Activated T-helper 9 cell treated with anti-CD3 and anti-CD28 coated beads, Interleukin-2, amount 50 U/mL, for 16 hours (primary cell): ENCODE results near the gene SPP2.

Experiments used
- DNase-seq: peaks from one replicate; pipeline ENCODE4 v3.0.0-alpha.2; 2020; ENCODE audit warnings: low read depth

SPP2 gene

DNA sequence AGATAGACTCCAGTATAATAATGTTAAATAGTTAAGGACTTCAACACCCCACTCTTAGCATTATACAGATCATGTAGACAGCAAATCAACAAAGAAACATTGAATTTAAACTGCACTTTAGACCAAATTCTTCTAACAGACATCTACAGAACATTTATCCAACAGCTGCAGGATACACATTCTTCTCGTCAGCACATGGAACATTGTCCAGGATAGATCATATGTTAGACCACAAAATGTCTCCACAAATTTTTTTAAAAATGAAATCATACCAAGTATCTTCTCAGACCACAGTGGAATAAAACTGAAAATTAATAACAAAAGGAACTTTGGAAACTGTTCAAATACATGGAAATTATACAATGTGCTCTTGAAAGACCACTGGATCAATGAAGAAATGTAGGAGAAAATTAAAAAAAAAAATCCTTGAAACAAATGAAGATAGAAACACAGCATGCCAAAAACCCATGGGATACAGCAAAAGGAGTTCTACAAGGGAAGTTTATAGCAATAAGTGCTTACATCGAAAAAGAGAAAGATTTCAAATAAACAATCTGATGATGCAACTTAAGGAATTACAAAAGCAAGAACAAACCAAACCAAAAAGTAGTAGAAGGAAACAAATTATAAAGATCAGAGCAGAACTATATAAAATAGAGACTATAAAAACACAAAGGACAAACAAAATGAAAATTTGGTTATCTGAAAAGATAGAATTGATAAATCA, 12.3 kb upstream of the SPP2 start:
- no peak for DNase-seq

DNA sequence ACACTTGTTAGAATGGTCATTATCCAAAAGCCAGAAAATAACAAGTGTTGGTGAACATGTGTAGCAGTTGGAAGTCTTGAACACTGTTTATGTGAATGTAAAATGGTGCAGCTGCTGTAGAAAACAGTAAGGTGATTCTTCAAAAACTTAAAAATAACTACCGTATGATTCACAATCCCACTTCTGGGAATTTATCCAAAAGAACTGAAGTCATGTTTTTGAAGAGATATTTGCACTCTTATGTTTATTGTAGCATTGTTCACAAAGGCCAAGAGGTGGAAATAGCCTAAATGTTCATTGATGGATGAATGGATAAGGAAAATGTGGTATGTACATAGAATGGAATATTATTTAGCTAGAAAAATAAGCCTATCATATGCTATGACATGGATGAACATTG, 6.3 kb upstream of the SPP2 start:
- no peak for DNase-seq

DNA sequence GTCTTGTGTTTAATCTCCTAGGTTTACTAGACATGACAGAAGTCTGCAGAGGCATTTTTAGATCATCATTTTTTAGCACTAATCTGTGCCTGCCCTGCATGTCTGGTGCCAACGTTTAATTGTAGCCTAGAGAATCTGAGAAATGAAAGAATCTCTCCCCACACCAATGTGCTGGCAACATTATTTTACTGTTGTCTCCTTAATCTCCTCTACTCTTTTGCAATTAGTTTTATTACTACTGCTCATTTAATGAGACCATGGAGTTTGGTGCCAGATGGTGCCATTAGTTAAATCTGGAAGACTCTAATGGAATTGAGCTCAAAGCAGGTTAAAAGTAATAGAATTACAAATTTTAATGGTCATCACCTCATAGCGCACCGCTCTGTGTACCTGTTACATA, 4.0 kb upstream of the SPP2 start:
- no peak for DNase-seq

DNA sequence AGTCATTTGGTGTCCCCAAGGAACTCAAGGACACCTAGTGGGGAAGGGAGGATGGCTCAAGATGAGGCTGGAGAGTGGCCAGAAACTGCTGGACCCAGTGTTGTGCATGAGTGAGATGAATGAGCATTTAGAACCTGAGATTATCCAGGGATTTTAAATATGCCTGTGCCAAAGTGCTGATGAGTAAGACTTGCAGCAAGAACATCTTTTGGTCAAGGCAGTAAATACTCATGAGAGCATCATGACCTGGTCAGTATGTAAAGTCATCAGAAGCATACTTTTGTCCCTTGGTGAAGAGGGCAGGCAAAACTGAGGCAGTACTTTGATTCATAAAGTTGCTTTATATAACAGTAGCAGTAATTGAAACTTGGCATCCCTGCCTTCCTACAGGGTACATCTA, 3.1 kb upstream of the SPP2 start:
- no peak for DNase-seq

DNA sequence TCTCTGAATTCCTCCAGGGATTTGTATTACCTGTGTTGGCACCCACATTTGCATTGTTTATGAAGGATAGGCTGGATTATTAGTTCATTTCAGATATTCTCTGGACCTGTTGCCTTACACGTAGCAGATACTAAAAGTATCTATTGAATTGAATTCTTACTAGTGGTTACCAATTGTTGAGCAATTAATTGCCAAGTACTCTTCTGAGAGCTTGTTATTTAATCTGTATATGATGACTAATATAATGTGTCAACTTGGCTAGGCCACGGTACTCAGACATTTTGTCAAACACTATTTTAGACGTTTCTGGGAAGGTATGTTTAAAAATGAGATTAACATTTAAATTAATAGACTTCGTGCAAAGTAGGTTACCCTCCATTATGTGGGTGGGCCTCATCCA, 2.5 kb upstream of the SPP2 start:
- no peak for DNase-seq

DNA sequence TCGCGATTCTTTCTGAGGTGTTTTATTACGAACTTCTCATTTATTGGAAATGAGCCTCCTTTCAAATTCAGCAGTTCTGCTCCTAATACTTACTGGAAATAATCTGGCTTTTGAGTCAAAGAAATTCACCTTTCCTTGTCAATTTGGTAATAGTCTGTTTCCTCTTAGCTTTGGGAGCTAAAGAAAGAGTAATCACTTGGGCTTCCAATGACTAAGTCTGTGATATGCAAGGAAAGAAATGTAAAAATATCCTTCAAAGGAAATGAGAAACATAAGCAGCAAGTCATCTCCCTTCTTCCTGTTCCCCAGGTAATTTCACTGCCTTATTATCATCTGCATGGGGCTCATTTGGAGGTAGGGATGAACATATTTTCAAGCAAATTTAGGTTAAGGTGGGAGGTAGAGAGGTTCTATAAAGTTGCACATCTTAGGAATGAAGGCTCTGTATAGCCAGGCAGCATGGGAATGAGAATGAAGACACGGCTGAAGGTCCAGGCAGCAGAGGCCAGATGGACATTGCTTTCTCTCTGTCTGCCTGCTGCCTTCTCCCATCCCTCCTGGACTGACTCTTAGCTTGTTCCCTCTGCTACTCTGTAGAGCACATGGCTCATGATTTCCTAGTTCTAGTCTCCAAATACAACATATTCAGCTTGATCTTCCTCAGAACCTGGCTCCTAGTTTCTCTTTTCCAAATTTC, 1.0 kb downstream of the SPP2 start:
- DNase-seq, result no peak

DNA sequence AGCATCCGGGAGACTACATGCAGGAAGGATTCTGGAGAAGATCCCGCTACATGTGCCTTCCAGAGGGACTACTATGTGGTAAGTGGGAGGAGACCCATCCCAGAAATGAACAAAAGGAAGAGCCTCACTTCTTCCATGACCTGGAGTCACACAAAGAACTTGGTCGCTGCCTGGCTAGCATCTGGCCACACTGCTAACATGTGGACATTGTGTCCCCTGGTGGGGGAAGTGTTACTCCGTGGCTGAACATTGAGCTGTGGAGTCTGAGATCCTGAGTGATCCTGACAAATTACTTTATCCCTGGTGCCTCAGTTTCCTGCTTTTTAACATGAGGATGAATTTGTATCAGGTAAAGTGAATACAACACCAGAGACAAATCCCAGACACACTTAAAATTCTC, 8.4 kb downstream of the SPP2 start:
- DNase-seq, result no peak

DNA sequence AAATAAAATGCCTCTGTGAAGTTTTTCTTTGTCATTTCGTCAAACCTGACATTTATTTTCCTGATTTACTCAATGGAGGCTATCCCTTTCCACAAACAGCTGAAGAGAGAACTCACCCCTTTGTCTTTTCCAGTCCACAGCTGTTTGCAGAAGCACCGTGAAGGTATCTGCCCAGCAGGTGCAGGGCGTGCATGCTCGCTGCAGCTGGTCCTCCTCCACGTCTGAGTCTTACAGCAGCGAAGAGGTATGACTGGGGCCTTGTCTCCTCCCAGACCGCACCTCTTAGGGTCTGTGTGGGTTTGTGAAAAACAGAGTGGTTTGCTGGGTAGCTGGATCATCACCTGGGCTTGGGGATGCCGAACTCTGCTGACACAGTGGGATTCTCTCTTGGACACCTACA, 9.7 kb downstream of the SPP2 start:
- DNase-seq, result no peak

DNA sequence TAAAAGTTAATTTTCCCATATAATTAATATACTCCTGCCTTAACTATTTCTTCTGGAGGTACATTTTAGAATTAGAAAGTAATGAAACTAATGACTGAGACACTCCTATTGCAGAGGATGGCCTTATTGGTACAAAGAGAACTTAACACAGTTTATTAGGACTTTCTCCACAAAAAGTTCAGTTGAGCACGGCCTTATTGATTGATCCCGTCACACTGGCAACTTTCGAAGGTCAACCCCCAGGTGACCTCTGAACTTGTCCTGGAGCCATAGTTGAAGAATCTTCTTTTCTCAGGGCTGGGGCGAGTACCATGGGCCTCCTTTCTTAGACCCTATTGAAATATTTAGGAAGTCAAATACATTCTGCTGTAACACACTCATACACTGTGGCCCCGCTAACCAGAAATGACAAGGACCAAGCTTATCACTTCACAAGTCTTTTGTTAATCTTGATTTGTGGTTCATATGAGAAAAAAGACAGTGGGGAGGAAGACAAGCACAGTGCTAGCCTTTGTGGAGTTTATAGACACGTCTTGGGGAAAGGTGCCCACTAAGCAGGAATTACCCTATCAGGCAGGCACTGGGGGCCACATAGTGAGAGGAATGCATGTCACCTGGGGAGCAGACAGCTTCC, 11.2 kb downstream of the SPP2 start:
- DNase-seq, result no peak

DNA sequence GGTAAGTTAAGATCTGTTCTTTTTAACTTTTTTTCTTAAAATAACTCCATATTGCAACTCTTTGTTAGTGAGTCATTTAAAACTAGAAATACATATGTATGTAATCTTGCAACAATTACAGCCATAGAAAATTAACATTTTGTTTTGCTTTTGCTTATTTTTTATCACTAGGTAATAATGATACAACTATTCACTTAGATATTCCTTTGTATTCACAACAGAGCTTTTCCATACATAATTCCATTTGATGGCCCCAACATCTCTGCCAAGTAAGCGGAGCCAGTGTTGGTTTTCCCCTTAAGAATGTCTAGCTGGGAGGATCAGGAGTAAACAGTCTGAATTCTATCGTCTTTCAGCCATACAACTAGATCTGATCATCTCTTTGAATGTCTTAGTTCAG, 16.1 kb downstream of the SPP2 start:
- no peak for DNase-seq

DNA sequence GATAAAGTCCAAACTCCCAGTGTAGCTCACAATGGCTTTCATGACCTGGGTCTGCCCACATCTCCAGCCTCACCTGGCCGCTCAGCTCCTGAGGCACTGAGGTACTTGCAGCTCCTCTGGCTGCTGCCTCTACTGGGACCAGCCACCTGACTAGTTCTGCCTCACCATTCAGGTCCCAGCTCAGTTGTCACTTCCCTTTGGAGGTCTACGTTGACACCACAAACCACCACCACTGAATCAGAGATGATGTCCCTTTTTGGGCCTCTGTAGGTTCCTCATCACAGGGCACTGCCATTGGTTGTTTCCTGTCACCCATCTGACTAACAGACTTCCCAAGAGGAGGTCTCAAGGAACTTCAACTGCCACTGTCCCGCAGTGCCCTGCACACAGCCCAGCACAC, 21.2 kb downstream of the SPP2 start:
- DNase-seq, result no peak

DNA sequence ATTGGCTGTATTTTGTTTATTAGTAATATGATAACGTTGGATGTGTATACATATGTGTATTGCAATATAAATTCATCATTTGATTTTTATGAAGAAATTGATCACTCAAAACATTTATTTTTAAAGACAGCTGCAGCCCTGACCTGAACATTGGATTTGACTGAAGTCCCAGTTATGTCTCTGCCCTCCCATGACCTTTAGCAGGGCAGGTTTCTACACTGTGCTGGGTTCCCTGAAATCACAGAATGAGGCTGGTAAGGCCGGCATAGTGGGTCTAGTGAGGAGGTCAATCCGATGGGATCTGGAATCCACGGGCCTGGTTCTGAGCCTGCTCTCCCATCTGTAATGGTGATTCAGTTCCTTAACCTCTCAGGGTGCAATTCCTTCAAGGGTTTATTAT, 22.0 kb downstream of the SPP2 start:
- no peak for DNase-seq

DNA sequence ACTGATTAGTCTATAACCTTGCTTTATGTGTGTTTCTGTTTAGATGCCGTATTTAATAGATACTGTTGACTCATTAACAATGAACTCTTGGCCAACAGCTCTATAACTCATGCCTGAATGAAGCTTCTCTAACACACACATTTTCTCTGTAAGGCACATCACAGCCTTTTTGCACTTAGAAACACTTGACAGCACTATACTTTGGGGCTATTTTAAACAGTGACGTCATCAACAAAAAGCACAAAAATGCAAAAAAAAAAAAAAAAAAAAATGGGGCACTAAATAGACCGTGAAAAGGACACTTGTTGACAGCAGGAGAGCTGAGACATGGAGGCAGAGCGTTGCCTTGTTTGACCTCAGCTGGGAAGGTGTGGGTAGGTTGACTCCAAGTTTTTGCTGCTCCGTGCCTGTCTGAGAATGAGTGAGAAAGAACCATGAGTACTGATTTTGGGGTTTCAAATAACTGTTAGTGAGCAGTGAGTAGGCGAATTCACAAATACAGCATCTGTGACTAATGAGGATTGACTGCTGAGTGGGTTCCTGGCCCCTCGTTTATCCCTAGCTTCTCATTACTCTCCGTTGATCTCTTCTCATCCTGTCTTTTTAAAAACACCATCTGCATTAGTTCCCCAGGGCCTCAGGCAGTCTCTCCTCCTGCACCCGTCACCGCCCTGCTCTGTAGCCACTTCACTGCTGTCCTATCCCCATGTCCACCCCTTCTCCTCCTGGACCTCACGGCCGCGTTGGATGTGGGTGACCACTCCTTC, 24.4 kb downstream of the SPP2 start:
- no peak for DNase-seq

DNA sequence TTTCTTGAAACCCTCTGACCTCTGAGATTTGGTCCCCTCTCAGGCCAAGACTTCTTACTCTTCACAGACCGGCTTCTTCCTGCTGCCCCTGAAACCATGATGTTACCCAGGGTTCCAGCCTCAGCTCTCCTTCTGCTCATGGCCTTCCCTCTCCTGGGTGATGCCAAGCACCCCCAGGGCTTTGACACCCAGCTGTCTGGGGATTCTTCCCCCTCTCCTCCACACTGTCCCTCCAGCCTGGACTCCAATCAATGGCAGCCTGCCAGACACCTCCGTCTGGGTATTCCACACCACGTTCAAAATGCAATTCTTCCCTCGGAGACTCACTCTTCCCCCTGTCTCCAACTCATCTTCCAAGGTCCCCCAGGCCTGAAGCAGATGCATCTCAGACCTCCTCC, 25.0 kb downstream of the SPP2 start:
- DNase-seq, result no peak

DNA sequence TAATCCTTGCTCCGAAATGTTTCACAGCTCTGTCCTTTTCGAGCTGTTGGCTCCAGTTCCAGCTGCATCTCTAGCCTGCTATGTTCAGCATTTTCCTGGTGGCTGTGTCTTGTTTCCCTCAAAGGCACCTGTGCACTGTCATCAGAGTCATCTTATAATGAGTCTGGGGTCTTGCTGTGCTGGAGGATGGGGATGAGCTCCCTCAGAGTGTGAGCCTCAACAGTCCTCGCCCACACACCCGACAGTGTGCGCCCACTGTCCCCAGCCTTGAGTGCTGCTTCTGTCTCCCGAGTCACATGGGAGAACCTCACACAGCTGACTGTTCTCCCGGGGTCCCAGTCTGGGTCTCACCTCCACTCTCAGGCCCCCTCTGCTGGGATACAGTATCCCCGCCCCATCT, 25.4 kb downstream of the SPP2 start:
- DNase-seq, result no peak

DNA sequence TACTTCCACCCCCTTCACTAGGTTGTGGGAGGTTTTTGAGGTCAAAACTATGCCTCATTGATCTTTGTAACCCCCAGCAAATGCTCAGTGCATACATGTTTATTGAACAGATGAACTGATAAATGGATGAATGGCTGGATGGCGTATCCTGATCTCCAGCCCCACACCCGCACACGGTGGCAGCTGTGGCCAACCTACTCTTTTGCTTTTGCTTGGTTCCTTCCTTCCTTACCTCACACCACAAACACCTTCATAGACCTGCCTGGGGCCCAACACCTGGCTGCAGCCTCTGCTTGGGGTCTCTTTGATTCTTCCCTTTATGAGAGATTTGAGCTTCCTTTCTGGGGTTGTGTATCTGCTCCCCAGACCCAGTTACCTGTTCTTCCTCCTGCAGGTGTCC, 25.9 kb downstream of the SPP2 start:
- no peak for DNase-seq

DNA sequence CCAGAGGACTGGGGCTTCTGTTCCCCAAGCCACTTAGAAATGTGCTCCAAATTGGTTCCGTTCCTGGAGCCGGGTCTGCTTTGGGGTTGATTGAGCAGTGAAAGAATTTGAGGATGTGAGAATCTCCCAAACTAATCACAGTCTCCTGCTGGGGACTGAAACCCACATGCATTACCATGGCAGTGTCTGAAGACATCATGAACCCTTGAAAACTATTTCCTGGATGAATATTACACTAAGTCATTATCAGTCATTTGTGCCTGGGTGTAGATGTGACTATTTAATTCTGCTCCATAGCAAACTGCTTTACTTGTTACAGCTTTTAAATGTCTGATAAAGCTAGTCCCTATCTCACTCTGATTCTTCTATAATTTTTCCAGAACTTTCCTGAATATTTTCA, 27.6 kb downstream of the SPP2 start:
- DNase-seq, result no peak

DNA sequence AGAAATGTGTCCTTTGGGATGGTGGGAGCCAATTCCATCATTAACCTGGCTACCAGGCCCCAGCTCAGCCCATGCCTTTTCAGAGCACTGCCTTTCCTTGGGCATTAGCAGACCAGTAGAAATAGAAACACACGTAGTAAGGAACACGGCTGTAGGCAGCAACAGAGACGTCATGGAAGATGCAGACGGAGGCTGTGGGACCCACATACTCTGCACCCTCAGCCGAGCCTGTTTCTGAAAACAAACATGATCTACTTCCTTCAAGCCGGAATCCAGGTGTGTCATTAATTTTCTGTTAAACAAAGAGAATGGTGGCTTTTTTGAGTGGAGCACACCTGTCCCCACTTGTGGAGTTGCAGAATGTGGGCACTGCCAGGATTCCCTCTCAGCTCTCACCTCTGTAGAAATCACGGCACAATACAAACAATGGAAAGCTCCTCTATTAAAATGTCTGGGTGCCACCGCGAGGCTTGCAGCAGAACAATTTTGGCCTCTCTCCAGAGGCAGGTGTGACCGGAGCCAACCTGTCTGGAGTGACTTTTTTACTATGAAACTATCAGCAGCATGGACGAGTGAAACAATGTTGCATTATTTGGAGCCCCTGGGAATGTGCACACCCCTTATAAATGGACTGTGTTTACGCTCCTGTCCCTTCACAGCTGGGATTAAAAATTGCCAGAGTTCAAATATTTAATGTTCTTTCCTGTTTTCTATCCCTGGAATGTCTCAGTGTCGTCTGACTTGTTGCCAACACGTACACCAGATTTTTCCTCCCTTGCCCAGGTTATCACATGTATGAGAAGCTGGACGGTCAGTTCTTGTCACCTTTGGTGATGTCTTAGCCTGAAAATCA, 31.7 kb downstream of the SPP2 start:
- no peak for DNase-seq

DNA sequence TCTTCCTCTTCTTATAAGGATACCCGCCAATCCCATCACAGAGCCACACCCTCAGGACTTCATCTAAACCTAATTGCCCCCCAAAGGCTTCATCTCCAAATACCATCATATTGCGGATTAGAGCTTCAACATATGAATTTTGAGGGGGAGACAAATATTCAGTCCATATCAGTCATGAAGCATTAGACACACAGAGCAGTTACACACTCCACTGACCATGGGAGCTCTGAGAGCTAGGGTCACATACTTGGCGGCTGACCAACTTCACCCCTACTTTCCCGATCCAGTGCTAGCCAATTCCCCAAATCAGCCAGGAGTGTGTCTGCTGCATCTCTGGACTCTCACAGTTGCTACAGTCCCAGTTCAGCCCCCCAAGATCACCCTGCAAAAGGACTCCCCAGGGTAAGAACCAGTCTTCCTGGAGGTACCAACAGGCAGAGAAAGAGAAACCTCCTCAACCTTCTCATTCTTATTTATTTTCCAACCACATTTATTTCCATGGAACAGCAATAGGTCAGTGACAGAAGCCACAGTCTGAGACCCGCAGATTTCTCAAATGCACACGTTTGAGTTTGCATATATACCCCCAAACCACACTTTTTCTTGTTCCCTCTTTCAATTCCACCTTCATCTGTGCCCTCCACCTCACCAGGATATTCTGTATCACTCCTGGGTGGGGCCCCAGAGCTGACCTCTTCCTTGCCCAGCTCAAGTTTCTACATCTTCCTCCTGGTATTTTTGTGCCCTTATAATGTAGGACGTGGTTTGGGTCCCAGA, 33.3 kb downstream of the SPP2 start:
- DNase-seq, result no peak

DNA sequence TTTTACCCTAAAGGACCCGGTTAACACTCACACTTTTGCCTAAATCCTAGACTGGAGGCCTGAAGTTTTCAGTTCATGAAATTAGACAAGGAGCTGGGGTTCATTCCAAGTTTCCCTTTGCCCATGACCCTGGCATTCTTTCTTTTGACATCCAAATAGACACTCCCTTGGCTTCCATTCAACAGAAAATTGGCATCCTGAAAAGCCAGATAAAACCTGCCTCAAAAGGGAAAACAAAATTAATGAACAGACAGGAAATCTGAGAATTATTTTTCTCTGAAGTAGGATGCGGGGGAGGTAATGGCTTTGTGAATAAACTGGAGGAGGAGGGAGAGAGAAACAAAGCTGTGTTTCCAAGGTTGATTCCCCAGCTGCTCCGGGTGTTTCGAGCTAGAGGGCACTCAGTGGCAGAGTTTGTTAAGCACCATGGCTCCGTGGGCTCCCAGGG, 41.0 kb downstream of the SPP2 start:
- no peak for DNase-seq

DNA sequence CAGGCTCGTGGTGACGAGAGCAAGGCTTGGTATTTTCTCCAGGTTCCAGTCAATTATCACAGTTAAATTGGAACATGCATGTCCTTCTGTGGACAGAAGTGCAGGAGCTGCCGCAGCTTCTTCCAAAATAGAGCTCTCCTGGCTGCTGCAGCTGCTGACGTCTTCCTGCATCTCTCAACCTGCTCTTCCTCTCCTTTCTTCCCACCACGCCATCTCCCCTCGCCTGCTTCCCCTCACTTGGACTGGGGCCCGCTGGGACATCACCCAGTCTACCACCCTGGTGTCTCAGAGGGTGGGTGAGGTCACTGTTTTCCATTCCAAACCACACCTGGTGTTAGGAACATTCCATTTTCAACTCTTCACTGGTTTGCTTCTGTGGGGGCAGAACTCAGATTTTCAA, 41.4 kb downstream of the SPP2 start:
- DNase-seq, result no peak
